HG03066 (cell line): ENCODE measurements around the gene LYPD3.
"Not testable (repeated sequence)": the region's sequence is repeated elsewhere in the genome, so short reads cannot be mapped to it uniquely, and the experiment has no call there.

Experiments
- ATAC-seq: cut with Tn5 transposase; IDR thresholded peaks from one replicate; pipeline ENCODE4 v1.9.1; 2021; ENCODE audit warnings: low read depth; ENCODE audit not compliant: unreplicated experiment

Gene LYPD3

DNA sequence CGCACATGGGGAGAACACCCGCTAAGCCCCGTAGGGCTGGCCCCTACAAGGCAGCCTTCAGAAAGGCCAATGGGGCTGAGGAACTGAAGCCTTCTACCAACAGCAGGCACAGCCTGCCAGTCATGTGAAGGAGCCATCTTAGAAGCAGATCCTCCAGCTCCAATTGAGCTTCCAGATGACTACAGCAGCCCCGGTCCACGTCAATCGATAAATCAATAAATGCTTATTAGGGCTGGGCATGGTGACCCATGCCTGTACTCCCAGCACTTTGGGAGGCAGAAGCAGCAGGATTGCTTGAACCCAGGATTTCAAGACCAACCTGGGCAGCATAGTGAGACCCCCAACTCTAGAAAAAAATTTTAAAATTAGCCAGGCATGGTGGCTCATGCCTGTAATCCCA lies 27.7 kb downstream of the LYPD3 start:
- no peak for ATAC-seq

GRCh38 chr19:43437284-43437683 lies 28.1 kb downstream of the LYPD3 start:
- not testable (repeated sequence) for ATAC-seq

DNA sequence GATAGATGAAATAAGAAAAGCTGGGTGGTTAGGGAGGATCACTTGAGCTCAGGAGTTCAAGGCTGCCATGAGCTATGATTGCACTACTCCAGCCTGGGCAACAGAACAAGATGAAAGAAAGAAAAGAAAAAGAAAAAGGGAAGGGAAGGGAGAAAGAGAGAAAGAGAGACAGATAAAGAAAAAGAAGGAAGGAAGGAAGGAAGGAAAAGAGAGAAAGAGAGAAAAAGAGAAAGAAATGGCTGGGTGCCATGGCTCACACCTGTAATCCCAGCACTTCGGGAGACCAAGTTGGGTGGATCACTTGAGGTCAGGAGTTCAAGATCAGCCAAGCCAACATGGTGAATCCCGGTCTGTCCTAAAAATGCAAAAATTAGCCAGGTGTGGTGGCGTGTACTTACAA lies 29.6 kb downstream of the LYPD3 start:
- no peak for ATAC-seq

GRCh38 chr19:43433689-43434088 lies 31.7 kb downstream of the LYPD3 start:
- ATAC-seq = no peak

DNA sequence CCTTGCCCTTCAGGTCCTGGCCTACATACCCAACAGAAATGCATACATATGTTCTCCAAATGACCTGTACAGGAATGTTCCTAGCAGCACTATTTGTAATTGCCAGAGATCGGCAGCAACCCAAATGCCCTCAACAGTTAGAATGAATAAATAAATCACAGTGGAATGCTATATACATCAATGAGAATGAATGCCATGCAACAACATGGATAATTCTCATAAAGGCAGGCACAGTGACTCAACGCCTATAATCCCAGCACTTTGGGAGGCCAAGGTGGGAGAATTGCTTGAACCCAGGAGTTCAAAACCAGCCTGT lies 32.1 kb downstream of the LYPD3 start:
- ATAC-seq = no peak

DNA sequence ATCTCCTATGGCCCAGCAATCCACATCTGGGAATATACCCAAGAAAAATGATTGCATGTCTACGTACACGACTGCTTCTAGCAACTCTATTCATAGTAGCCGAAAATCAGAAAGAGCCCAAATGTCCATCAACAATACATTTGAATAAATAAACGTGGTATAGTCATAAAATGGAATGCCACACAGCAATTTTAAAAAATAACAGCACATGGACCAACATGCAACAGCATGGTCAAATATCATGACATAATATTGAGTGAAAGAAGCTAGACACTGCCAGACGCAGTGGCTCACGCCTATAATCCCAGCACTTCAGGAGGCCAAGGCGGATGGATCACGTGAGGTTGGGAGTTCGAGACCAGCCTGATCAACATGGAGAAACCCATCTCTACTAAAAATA lies 34.4 kb downstream of the LYPD3 start:
- no peak for ATAC-seq

GRCh38 chr19:43430142-43430710 lies 35.2 kb downstream of the LYPD3 start:
- ATAC-seq = no peak

DNA sequence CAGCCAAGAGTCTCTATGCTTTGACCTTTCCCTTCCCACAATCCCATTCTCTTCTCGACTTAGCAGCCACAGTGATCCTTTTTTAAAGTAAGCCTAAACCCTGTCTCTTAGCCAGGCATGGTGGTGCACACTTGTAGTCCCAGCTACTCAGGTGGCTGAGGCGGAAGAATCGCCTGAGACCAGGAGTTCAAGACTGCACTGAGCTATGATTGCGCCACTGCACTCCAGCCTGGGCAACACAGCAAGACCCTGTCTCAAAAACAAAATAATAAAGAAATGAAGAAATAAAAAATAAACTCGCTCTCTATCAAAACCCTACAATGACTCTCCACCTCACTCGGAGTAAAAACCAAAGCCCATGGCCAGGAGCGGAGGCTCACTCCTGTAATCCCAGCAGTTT lies 36.0 kb downstream of the LYPD3 start:
- ATAC-seq = no peak

DNA sequence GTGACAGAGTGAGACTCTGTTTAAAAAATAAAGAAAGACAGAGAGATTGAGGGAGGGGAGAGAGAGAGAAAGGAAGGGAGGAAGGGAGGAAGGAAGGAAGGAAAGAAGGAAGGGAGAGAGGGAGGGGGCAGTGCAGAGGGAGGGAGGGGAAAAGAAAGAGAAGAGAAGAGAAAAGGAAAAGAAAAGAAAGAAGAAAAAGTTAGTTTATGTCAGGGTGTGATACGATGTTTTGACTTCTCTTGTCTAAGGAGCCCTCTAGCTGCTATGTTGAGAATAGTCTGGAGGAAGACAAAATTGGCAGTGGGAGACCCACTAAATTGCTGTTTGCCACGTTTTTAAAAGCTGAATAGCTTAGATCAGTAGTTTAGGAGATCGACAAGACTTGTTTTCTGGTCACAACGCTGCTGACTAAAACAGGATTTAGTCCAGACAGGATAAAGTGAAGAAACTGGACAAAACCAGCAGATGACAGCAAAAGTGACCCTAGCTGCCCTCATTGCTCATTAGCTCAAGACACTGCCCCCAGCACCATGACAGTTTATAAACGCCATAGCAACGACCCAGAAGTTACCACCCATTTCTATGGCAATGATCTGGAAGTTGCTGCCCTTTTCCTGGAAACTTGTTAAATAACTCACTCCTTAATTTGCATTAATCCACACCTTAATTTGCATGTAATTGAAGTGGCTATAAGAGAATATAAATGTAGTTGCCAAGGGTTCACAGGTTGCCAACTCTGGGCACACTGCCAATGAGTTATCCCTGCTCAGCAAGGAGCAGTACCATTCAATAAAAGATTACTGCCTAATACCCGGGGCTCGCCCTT lies 39.6 kb downstream of the LYPD3 start:
- ATAC-seq = no peak

- no peak for ATAC-seq
Measured at GRCh38 chr19:43423779-43424178, 41.6 kb downstream of the LYPD3 start.

DNA sequence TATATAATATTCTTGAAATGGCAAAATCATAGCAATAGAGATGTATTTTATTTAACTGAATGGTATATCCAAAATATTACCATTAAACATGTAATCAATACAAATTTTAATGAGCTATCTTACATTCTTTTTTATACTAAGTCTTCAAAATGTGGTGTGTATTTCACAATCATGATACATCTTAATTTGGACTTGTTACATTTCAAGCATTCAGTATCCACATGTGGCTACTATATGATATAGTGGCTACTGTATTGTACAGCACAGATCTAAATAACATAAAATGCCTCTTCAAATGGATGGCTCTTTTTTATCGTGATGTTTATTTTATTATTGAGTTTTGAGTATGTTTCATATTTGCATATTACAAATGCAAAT lies 42.7 kb downstream of the LYPD3 start:
- ATAC-seq = no peak

- ATAC-seq = no peak
Measured at GRCh38 chr19:43422000-43422688, 43.3 kb downstream of the LYPD3 start.

GRCh38 chr19:43420954-43421353 lies 44.5 kb downstream of the LYPD3 start:
- no peak for ATAC-seq

- ATAC-seq = no peak
Measured at GRCh38 chr19:43416951-43417623, 48.3 kb downstream of the LYPD3 start.

GRCh38 chr19:43414554-43414953 lies 50.9 kb downstream of the LYPD3 start, which contains the start of gene TEX101:
Gene TEX101, plus strand, starts transcription at chr19:43414890. Its CDS starts 1,030 bp downstream, at chr19:43415920.
- ATAC-seq = no peak

- ATAC-seq = no peak
Measured at GRCh38 chr19:43412441-43412840, 53.0 kb downstream of the LYPD3 start.
